ENCODE measurements around the gene PDLIM3.

GRCh38 chr4:185457136-185457535 is 78.2 kb downstream of the PDLIM3 start:
- TF ChIP-seq, protein P1, sequence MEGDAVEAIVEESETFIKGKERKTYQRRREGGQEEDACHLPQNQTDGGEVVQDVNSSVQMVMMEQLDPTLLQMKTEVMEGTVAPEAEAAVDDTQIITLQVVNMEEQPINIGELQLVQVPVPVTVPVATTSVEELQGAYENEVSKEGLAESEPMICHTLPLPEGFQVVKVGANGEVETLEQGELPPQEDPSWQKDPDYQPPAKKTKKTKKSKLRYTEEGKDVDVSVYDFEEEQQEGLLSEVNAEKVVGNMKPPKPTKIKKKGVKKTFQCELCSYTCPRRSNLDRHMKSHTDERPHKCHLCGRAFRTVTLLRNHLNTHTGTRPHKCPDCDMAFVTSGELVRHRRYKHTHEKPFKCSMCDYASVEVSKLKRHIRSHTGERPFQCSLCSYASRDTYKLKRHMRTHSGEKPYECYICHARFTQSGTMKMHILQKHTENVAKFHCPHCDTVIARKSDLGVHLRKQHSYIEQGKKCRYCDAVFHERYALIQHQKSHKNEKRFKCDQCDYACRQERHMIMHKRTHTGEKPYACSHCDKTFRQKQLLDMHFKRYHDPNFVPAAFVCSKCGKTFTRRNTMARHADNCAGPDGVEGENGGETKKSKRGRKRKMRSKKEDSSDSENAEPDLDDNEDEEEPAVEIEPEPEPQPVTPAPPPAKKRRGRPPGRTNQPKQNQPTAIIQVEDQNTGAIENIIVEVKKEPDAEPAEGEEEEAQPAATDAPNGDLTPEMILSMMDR (IDR thresholded peaks at IDR 0.05; ENCODE audit: borderline replicate concordance, extremely low read depth, low read length, poor library complexity, severe bottlenecking), result no peak
- no peak for TF ChIP-seq EZH2 (IDR thresholded peaks at IDR 0.05; ENCODE audit: borderline replicate concordance, low read depth, low read length, severe bottlenecking)

All from DND-41 (cell line).